ENCODE measurements around the gene ATG3.
A peak's percentile ranks its signal among the peaks of the same experiment; 100 is the strongest.
"Not testable (repeated sequence)": the region's sequence is repeated elsewhere in the genome, so short reads cannot be mapped to it uniquely, and the experiment has no call there.

ATG3 gene

DNA sequence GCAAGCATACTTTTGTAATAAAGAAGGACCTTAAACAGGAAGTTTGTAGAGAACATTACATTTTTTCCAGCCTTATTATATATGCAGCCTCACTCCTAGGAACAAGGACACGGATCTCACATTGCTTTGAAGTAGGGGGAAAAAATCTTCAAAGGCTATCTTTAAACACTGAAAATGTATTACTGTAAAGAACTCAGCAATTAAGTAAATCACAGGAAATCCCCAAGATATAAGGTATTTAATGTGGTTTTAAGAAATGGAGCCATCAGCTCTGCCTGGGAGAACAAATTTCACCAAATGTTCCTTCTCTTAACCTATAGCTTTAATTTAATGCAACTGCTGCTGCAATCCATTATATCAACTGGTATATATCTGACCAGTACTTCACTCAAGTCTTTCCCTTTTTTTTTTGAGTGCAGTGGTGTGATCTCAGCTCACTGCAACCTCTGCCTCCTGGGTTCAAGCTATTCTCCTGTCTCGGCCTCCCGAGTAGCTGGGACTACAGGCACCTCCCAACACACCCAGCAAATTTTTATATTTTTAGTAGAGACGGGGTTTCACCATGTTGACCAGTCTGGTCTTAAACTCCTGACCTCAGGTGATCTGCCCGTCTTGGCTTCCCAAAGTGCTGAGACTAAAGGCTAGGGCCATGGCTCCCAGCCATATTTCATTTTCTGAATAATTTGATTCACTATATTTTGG, 65.2 kb downstream of the ATG3 start:
- no peak overlapping the region for H3K4me3 ChIP-seq (ENCODE audit: low read depth, low read length)
- no peak overlapping the region for H3K27ac ChIP-seq
- no peak for DNase-seq
- TF ChIP-seq, protein P1, sequence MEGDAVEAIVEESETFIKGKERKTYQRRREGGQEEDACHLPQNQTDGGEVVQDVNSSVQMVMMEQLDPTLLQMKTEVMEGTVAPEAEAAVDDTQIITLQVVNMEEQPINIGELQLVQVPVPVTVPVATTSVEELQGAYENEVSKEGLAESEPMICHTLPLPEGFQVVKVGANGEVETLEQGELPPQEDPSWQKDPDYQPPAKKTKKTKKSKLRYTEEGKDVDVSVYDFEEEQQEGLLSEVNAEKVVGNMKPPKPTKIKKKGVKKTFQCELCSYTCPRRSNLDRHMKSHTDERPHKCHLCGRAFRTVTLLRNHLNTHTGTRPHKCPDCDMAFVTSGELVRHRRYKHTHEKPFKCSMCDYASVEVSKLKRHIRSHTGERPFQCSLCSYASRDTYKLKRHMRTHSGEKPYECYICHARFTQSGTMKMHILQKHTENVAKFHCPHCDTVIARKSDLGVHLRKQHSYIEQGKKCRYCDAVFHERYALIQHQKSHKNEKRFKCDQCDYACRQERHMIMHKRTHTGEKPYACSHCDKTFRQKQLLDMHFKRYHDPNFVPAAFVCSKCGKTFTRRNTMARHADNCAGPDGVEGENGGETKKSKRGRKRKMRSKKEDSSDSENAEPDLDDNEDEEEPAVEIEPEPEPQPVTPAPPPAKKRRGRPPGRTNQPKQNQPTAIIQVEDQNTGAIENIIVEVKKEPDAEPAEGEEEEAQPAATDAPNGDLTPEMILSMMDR (IDR thresholded peaks at IDR 0.05; ENCODE audit: low read depth, low read length, missing control alignments), result no peak
- in situ Hi-C loops (cut with HindIII; ENCODE audit: low pct_ligation_motif_present, low sequenced_read_pairs), result no loop called here
- H3K27me3 ChIP-seq (replicated peaks), result no peaks in the 10 kb centered on the region
- no peaks in the 10 kb centered on the region for H3K36me3 ChIP-seq (replicated peaks)

DNA sequence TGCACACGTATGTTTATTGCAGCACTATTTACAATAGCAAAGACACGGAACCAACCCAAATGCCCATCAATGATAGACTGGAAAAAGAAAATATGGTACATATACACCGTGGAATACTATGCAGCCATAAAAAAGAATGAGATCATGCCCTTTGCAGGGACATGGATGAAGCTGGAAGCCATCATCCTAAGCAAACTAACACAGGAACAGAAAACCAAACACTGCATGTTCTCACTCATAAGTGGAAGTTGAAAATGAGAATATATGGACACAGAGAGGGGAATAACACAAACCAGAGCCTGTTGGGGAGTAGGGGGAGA, 67.4 kb downstream of the ATG3 start:
- H3K4me3 ChIP-seq (ENCODE audit: low read depth, low read length); in situ Hi-C loops (cut with HindIII; ENCODE audit: low pct_ligation_motif_present, low sequenced_read_pairs); DNase-seq: not testable (repeated sequence)

DNA sequence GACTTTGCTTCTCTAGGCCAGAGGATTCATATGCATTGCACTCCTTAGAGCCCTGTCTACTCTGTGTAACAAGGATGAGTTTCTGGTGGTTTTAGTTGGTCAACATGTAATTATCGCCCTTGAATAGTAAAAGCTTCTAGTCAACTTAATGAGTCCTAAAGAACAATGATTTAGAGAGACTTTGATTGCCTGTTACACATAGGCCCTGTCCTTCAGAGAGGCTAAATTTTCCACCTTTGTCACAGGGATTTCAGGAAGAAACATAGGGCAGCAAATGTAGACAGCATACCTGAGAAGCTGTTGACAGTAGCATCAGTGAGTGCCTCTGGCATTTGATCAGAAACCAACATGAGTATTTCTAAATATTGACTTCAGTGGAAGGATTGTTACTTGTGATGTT, 69.6 kb downstream of the ATG3 start:
- H3K27ac ChIP-seq, result no peak overlapping the region
- no peaks in the 10 kb centered on the region for H3K27me3 ChIP-seq (replicated peaks)
- no peaks in the 10 kb centered on the region for H3K36me3 ChIP-seq (replicated peaks)
- in situ Hi-C loops (cut with HindIII; ENCODE audit: low pct_ligation_motif_present, low sequenced_read_pairs), result no loop called here
- TF ChIP-seq, protein P1 (IDR thresholded peaks at IDR 0.05; ENCODE audit: low read depth, low read length, missing control alignments), result no peak
- DNase-seq, result no peak
- no peak overlapping the region for H3K4me3 ChIP-seq (ENCODE audit: low read depth, low read length)

More for the DNA sequence above, 67.4 kb downstream of the ATG3 start:
- not testable (repeated sequence) for H3K36me3 ChIP-seq (replicated peaks); H3K27ac ChIP-seq; H3K27me3 ChIP-seq (replicated peaks)

DNA sequence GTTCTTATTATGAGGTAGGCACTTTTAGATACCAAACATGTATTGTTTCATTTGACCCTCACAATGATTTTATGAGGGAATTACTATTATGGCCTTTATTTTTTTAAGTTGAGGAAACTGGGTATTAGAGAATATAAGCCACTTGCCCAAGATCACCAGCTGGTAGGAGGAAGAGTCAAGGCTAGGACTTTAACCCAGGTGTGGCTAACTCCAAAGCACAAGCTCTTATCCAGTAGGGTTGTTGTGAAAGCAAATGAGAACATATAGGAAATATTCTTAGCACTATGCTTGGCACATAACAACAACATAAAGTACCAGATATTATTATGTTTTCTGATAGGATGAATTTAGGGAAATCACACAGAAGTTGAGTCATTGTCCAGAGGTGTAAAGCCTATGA, 70.4 kb downstream of the ATG3 start:
- in situ Hi-C loops (cut with HindIII; ENCODE audit: low pct_ligation_motif_present, low sequenced_read_pairs), result no loop called here
- DNase-seq, result no peak
- H3K27me3 ChIP-seq (replicated peaks), result no peaks in the 10 kb centered on the region
- H3K36me3 ChIP-seq (replicated peaks), result no peaks in the 10 kb centered on the region
- H3K27ac ChIP-seq, result no peak overlapping the region
- TF ChIP-seq, protein P1 (IDR thresholded peaks at IDR 0.05; ENCODE audit: low read depth, low read length, missing control alignments), result no peak
- no peak overlapping the region for H3K4me3 ChIP-seq (ENCODE audit: low read depth, low read length)

DNA sequence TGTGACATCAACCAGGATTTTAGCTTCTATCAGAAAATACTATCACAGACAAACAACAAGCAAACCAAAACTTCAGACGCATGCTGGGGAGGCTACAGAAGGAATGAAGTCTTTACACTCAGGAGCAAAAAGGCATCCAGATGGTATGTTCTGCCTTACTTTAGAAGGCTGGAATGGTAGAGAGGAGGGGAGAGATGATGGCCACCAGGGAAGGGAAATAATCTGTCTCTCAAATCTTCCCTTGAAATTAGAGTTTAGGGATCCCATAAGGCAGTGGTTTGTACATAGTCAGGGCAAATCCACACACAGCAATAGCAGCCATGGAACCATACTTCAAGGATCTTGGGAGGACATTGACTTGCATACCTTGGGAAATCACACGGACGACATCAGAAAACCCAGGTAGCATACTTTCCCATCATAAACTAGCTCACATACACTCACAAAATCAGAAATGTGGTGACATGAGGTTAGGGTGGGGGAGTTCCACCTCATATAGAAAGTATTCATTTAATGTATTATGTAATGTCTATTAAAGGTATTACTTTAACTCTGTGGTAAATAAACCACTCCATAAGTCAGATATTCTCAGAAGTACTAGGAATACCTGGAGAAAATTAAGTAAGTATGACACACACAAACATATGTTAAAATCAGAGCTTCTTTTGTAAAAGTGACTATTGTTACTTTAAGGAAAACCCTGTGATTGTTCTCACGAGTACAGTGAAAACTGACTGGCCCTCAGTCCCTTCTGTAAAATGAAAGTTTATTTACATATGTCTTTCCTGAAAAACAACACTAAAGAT, 71.9 kb downstream of the ATG3 start:
- H3K27me3 ChIP-seq (replicated peaks), result no peaks in the 10 kb centered on the region
- DNase-seq, result no peak
- no peak overlapping the region for H3K27ac ChIP-seq
- no peak overlapping the region for H3K4me3 ChIP-seq (ENCODE audit: low read depth, low read length)
- TF ChIP-seq, protein P1 (IDR thresholded peaks at IDR 0.05; ENCODE audit: low read depth, low read length, missing control alignments), result no peak
- in situ Hi-C loops (cut with HindIII; ENCODE audit: low pct_ligation_motif_present, low sequenced_read_pairs), result no loop called here
- H3K36me3 ChIP-seq (replicated peaks), result no peaks in the 10 kb centered on the region

DNA sequence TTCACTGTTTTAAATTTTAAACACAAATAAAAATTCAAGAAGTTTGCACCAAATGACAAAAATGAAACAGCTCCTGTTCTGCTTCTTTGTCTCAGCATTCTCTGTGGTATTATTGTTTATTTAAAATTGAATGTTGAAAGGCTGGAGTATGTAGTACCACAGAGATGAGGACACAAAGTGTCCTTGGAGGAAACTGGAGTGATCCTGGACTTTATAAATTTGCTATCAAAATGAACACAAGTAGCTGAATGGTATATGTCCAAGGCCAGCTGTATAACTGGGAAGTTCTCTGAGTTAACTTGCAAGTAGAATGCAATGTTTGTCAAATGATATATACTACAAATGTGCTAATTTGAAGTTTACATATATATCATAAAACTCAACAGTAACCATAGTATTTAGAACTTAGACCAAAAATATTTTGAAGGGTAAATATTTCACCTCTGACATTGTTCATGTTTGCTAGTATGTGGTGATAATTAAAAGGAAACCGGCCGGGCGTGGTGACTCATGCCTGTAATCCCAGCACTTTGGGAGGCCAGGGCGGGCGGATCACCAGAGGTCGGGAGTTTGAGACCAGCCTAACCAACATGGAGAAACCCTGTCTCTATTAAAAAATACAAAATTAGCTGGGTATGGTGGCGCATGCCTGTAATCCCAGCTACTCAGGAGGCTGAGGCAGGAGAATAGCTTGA, 74.8 kb downstream of the ATG3 start:
- H3K27me3 ChIP-seq (replicated peaks), result no peaks in the 10 kb centered on the region
- H3K4me3 ChIP-seq (ENCODE audit: low read depth, low read length), result no peak overlapping the region
- no peaks in the 10 kb centered on the region for H3K36me3 ChIP-seq (replicated peaks)
- TF ChIP-seq, protein P1 (IDR thresholded peaks at IDR 0.05; ENCODE audit: low read depth, low read length, missing control alignments), result no peak
- in situ Hi-C loops (cut with HindIII; ENCODE audit: low pct_ligation_motif_present, low sequenced_read_pairs), result no loop called here
- no peak overlapping the region for H3K27ac ChIP-seq
- peak; percentile 20 for DNase-seq
